ENCODE results near the gene RBBP5. TPM values are rescaled to one million over a fixed set of nuclear protein-coding genes. Genes with fewer than 3 reads are reported as not detected.

The RBBP5 gene
- total RNA-seq, 1 donor from 2014 or later, result 18.7 TPM

GRCh38 chr1:205045146-205045545 lies 76.6 kb downstream of the RBBP5 start:
- Mint-ChIP-seq H3K27me3 (ENCODE audit: low read depth, unreplicated experiment) (peaks cover 83% of the 10 kb centered on the region), H3K27ac (ENCODE audit: unreplicated experiment) (no peak overlapping the region), H3K36me3 (ENCODE audit: low read depth, unreplicated experiment) (no peaks in the 10 kb centered on the region), H3K4me1 (ENCODE audit: low read depth, unreplicated experiment) (no peaks in the 10 kb centered on the region), H3K4me3 (ENCODE audit: unreplicated experiment) (no peak overlapping the region), H3K9me3 (ENCODE audit: unreplicated experiment) (peaks cover 2% of the 10 kb centered on the region)
- no peak overlapping the region for H3K27ac ChIP-seq (ENCODE audit: low read depth, low read length)
- H3K27me3 ChIP-seq (ENCODE audit: insufficient read depth, low read length), result peaks cover 78% of the 10 kb centered on the region
- TF ChIP-seq EZH2 (IDR thresholded peaks at IDR 0.05; ENCODE audit: insufficient read depth, low read length) (no peak), CTCF (IDR thresholded peaks at IDR 0.05; ENCODE audit: insufficient read depth, low read depth, low read length) (no peak)
- H3K79me2 ChIP-seq (ENCODE audit: insufficient read depth, low read length), result no peaks in the 10 kb centered on the region
- no peak overlapping the region for H3K4me3 ChIP-seq (ENCODE audit: insufficient read depth, low read depth, low read length)
- no peak for DNase-seq (ENCODE audit: low read depth)
- no peak for FAIRE-seq
- no peaks in the 10 kb centered on the region for H3K4me1 ChIP-seq (ENCODE audit: insufficient read depth, low read length)
- no peak overlapping the region for H3K9ac ChIP-seq (ENCODE audit: low read length)
- H3K36me3 ChIP-seq (ENCODE audit: insufficient read depth, low read length), result no peaks in the 10 kb centered on the region
- H3K9me3 ChIP-seq (ENCODE audit: insufficient read depth, low read depth, low read length), result no peaks in the 10 kb centered on the region
- no peak overlapping the region for H2AFZ ChIP-seq (ENCODE audit: low read depth, low read length)
- H4K20me1 ChIP-seq (ENCODE audit: insufficient read depth, low read length), result peaks cover 6% of the 10 kb centered on the region
- H3K4me2 ChIP-seq (ENCODE audit: low read length), result no peak overlapping the region

GRCh38 chr1:205044741-205045140 lies 77.0 kb downstream of the RBBP5 start:
- H3K4me3 ChIP-seq (ENCODE audit: insufficient read depth, low read depth, low read length), result no peak overlapping the region
- H3K79me2 ChIP-seq (ENCODE audit: insufficient read depth, low read length), result no peaks in the 10 kb centered on the region
- peaks cover 78% of the 10 kb centered on the region for H3K27me3 ChIP-seq (ENCODE audit: insufficient read depth, low read length)
- no peak overlapping the region for H3K9ac ChIP-seq (ENCODE audit: low read length)
- peaks cover 6% of the 10 kb centered on the region for H4K20me1 ChIP-seq (ENCODE audit: insufficient read depth, low read length)
- no peaks in the 10 kb centered on the region for H3K36me3 ChIP-seq (ENCODE audit: insufficient read depth, low read length)
- no peak for TF ChIP-seq EZH2 (IDR thresholded peaks at IDR 0.05; ENCODE audit: insufficient read depth, low read length)
- no peak for TF ChIP-seq CTCF (IDR thresholded peaks at IDR 0.05; ENCODE audit: insufficient read depth, low read depth, low read length)
- no peak overlapping the region for H3K27ac ChIP-seq (ENCODE audit: low read depth, low read length)
- H3K36me3 Mint-ChIP-seq (ENCODE audit: low read depth, unreplicated experiment), result no peaks in the 10 kb centered on the region
- H3K9me3 Mint-ChIP-seq (ENCODE audit: unreplicated experiment), result peaks cover 2% of the 10 kb centered on the region
- H3K4me2 ChIP-seq (ENCODE audit: low read length), result no peak overlapping the region
- no peak overlapping the region for H3K4me3 Mint-ChIP-seq (ENCODE audit: unreplicated experiment)
- H3K9me3 ChIP-seq (ENCODE audit: insufficient read depth, low read depth, low read length), result no peaks in the 10 kb centered on the region
- no peaks in the 10 kb centered on the region for H3K4me1 ChIP-seq (ENCODE audit: insufficient read depth, low read length)
- peaks cover 84% of the 10 kb centered on the region for H3K27me3 Mint-ChIP-seq (ENCODE audit: low read depth, unreplicated experiment)
- no peak overlapping the region for H2AFZ ChIP-seq (ENCODE audit: low read depth, low read length)
- DNase-seq (ENCODE audit: low read depth) (no peak), FAIRE-seq (no peak)
- no peak overlapping the region for H3K27ac Mint-ChIP-seq (ENCODE audit: unreplicated experiment)
- H3K4me1 Mint-ChIP-seq (ENCODE audit: low read depth, unreplicated experiment), result no peaks in the 10 kb centered on the region

GRCh38 chr1:205043866-205044265 lies 77.9 kb downstream of the RBBP5 start:
- Mint-ChIP-seq H3K9me3 (ENCODE audit: unreplicated experiment) (peaks cover 2% of the 10 kb centered on the region), H3K4me3 (ENCODE audit: unreplicated experiment) (no peak overlapping the region), H3K27me3 (ENCODE audit: low read depth, unreplicated experiment) (peaks cover 85% of the 10 kb centered on the region), H3K4me1 (ENCODE audit: low read depth, unreplicated experiment) (no peaks in the 10 kb centered on the region), H3K36me3 (ENCODE audit: low read depth, unreplicated experiment) (no peaks in the 10 kb centered on the region), H3K27ac (ENCODE audit: unreplicated experiment) (no peak overlapping the region)
- H4K20me1 ChIP-seq (ENCODE audit: insufficient read depth, low read length), result peaks cover 6% of the 10 kb centered on the region
- no peak overlapping the region for H3K4me2 ChIP-seq (ENCODE audit: low read length)
- no peaks in the 10 kb centered on the region for H3K79me2 ChIP-seq (ENCODE audit: insufficient read depth, low read length)
- H3K27ac ChIP-seq (ENCODE audit: low read depth, low read length), result no peak overlapping the region
- TF ChIP-seq EZH2 (IDR thresholded peaks at IDR 0.05; ENCODE audit: insufficient read depth, low read length) (no peak), CTCF (IDR thresholded peaks at IDR 0.05; ENCODE audit: insufficient read depth, low read depth, low read length) (no peak)
- no peak for FAIRE-seq
- no peak for DNase-seq (ENCODE audit: low read depth)
- H3K9me3 ChIP-seq (ENCODE audit: insufficient read depth, low read depth, low read length), result no peaks in the 10 kb centered on the region
- no peaks in the 10 kb centered on the region for H3K4me1 ChIP-seq (ENCODE audit: insufficient read depth, low read length)
- H3K36me3 ChIP-seq (ENCODE audit: insufficient read depth, low read length), result no peaks in the 10 kb centered on the region
- peaks cover 83% of the 10 kb centered on the region for H3K27me3 ChIP-seq (ENCODE audit: insufficient read depth, low read length)
- no peak overlapping the region for H3K9ac ChIP-seq (ENCODE audit: low read length)
- no peak overlapping the region for H3K4me3 ChIP-seq (ENCODE audit: insufficient read depth, low read depth, low read length)
- no peak overlapping the region for H2AFZ ChIP-seq (ENCODE audit: low read depth, low read length)

Measured in astrocyte (in vitro differentiated cells and primary cell).